SU-DHL-6 (cell line): ENCODE data around the gene MYH13.

ENCODE experiments used
- CTCF ChIP-seq: fragments of 200-600 bp; sonication (generic); IDR thresholded peaks from one replicate; pipeline ENCODE4 v1.5.1; 2017; ENCODE audit warnings: antibody characterized with exemption, mild to moderate bottlenecking, low read length, moderate library complexity; ENCODE audit not compliant: insufficient read depth, poor library complexity, severe bottlenecking
- EZH2phosphoT487 ChIP-seq: fragments of 200-600 bp; sonication (generic), shearing (Covaris generic); conservative IDR thresholded peaks from 2 replicates; pipeline ENCODE4 v1.6.1; 2018; ENCODE audit warnings: mild to moderate bottlenecking, antibody characterized with exemption, low read length, moderate library complexity, mixed read lengths

- TF ChIP-seq CTCF (no peak), EZH2phosphoT487 (no peak)
Observed at GRCh38 chr17:10323812-10324610, 48.8 kb downstream of the MYH13 start.
